Measurements from ENCODE around the gene SLCO4A1.

Gene SLCO4A1

GRCh38 chr20:62695448-62696414, 53.4 kb downstream of the SLCO4A1 start:
- DNase-seq (ENCODE audit: low read depth, low spot score) = no peak
- H3K4me3 ChIP-seq (ENCODE audit: low read depth, low read length) = no peak overlapping the region
- TF ChIP-seq CTCF (IDR thresholded peaks at IDR 0.05; ENCODE audit: insufficient read depth, low read length, missing control alignments) = no peak
- ChIA-PET CTCF (interaction anchor here (1.1 kb wide), 1 partner anchor 92 kb away, joined by 3 read pairs; no protein-coding TSS in a partner anchor), POLR2A (no interaction called here)

- POLR2A ChIA-PET = no interaction called here
- no peak for TF ChIP-seq CTCF (IDR thresholded peaks at IDR 0.05; ENCODE audit: insufficient read depth, low read length, missing control alignments)
- no peak overlapping the region for H3K4me3 ChIP-seq (ENCODE audit: low read depth, low read length)
- CTCF ChIA-PET = no interaction called here
- no peak for DNase-seq (ENCODE audit: low read depth, low spot score)
Measured at GRCh38 chr20:62696434-62696957, 54.2 kb downstream of the SLCO4A1 start.

DNA sequence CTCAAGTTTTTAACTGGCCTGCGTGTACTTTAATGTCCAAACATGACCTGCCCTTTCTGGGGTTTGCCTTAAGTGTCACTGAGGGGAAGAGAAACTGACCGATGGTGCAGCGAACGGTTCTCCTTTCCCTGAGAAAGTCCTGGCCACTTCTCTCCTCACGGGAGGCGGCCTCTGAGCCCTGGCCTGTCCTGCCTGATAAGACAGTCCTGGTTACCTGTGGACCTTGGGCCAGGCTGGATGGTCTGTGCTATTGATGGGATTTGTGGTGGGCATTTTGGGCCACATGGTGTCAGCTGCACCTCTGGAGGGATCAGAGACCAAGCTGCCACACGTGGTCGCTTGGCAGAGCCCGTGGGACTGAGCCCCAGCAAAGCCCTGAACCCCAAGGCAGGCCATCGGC, 54.7 kb downstream of the SLCO4A1 start:
- no peak for TF ChIP-seq CTCF (IDR thresholded peaks at IDR 0.05; ENCODE audit: insufficient read depth, low read length, missing control alignments)
- ChIA-PET CTCF (no interaction called here), POLR2A (no interaction called here)
- no peak overlapping the region for H3K4me3 ChIP-seq (ENCODE audit: low read depth, low read length)
- no peak for DNase-seq (ENCODE audit: low read depth, low spot score)

DNA sequence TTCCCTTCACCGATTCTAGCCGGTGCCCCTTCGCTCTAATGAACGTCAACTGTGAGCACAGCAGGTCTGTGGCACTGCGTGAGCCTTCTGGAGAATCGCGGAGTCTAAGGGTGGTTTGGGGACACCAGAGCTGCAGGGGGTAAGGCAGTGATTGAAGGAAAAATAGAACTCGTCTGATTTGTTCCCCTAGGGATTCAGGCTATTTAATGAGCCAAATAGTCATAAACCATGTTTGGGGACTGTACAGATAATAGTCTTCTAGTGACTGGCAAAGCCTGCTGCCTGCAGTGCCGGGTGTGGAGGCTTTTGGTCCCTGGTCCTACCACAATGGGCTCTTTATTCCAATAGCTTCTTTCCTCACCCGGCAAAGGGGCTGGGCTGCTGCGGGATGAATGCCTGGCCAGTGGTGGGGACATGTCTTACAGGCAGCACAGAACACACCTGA, 55.2 kb downstream of the SLCO4A1 start:
- CTCF ChIA-PET = no interaction called here
- no peak for DNase-seq (ENCODE audit: low read depth, low spot score)
- POLR2A ChIA-PET = no interaction called here
- no peak for TF ChIP-seq CTCF (IDR thresholded peaks at IDR 0.05; ENCODE audit: insufficient read depth, low read length, missing control alignments)
- H3K4me3 ChIP-seq (ENCODE audit: low read depth, low read length) = no peak overlapping the region

- TF ChIP-seq CTCF (IDR thresholded peaks at IDR 0.05; ENCODE audit: insufficient read depth, low read length, missing control alignments) = no peak
- no peak overlapping the region for H3K4me3 ChIP-seq (ENCODE audit: low read depth, low read length)
- ChIA-PET CTCF (no interaction called here), POLR2A (no interaction called here)
- DNase-seq (ENCODE audit: low read depth, low spot score) = no peak
Measured at GRCh38 chr20:62698231-62698630, 55.9 kb downstream of the SLCO4A1 start.

GRCh38 chr20:62699296-62699695, 57.0 kb downstream of the SLCO4A1 start:
- ChIA-PET CTCF (interaction anchor here (1.2 kb wide), 1 partner anchor 90 kb away, joined by 4 read pairs; no protein-coding TSS in a partner anchor), POLR2A (no interaction called here)
- TF ChIP-seq CTCF (IDR thresholded peaks at IDR 0.05; ENCODE audit: insufficient read depth, low read length, missing control alignments) = no peak

More at GRCh38 chr20:62699296-62699695, 57.0 kb downstream of the SLCO4A1 start:
- no peak overlapping the region for H3K4me3 ChIP-seq (ENCODE audit: low read depth, low read length)
- DNase-seq (ENCODE audit: low read depth, low spot score) = no peak
